Fibroblast of skin of back (primary cell): ENCODE measurements around the gene MFN2.

ENCODE experiments used
- DNase-seq: peaks from one replicate; pipeline ENCODE4 v3.0.0-alpha.2; 2013

The MFN2 gene

GRCh38 chr1:12052997-12053686 is 72.9 kb downstream of the MFN2 start:
- no peak for DNase-seq

DNA sequence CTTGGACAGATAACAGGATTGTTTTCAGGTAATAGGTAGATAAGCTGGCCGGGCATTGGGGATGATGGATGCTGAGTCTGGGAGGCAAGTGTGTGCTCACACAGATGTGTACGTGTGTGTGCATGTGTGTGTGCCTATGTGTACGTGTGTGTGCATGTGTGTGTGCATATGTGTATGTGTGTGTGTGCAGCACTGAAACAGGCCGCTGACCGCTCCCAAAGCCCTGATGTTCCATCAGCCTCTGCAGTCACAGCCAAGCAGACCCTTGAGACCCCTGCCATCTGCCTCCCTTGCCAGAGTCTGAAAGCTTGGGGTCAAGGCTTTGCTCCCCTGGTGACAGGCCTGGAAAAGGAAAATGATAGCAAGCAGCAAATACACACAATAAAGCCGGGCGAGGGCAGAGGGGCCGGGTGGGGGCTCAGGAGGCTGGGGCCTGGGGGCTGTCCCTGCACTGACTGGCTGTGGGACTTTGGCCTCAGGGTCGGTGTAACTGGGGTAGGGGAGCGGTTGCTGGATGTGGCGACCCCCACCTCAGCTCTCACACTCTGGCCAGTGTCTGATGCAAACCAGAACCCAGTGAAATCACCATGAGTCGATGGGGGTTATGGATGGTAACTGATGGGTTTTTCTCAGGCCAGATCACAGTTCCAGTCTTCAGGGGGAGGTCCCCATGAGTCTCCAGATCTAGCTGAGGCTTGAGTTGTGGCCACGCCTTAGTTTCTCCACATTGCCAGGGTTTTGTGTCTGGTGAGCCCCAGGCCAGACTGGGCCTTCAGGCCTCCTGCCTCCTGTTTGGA is 73.7 kb downstream of the MFN2 start:
- DNase-seq, result no peak

DNA sequence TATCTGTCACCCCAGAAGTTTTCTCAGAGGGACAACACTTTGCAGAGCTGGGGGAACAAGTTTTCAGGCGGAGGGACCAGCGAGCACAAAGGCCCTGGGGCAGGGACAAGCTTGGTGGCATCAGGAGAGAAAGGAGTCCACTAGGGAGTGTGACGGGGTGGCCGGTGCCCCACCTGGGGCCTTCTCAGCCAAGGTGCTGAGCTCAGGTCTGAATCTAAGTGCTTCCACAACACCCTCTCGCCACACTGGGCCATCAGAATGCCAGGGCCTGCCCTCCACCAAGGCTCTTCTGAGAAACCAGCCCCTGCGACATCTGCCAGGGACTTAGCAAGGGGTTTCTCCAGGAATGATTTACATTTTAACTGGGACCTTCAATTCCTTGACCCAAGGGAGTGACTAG is 75.0 kb downstream of the MFN2 start:
- no peak for DNase-seq

- no peak for DNase-seq
Observed at GRCh38 chr1:12056331-12056841, 76.1 kb downstream of the MFN2 start.

DNA sequence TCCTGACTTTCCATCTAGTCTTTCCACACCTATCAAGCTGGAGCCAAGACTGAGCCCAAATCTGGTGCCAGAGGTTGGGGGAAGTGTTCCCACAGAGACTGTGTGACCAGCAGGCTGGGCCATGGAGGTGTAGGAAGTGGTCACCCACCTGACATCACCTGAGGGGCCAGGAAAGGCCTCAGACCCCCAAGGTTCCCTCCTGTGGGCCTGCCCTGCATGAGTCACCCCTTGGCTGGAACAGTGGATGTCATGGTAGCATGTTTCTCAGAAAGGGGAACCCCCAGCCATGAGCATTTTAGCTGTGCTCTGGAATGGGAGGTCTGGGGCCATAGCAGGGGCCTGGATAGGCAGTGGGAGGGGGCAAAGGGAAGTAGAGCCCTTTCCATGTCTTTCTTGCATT is 77.1 kb downstream of the MFN2 start:
- no peak for DNase-seq

DNA sequence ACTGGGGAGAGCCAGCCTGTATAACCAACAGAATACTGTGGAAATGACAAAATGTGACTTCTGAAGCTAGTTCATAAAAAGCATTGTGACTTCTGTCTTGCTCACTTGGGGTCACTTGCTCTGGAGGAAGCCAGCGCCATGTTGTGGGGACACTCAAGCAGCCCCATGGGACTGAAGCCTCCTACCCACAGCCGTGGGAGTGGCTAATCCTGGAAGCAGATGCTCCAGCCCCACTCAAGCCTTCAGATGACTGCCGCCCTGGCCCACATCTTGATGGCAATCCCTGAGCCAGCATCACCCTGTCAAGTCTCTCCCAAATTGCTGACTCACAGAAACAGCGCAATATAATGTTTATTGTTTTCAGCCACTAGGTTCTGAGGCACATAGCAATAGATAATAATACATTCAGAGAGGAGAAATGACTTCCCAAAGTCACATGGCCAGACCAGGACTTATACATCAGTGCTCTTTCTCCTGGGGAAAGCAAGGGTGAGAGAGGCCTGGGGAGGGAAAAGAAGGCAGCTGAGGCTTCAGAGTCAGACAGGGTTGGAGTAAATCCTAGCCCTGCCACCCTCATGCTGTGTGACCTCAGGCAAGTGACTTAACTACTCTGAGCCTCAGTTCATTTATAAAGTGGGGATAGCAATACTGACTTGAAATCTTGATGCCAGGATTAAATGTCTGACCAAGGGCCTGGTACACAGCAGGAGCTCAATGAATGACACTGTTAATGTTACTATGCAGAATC is 77.9 kb downstream of the MFN2 start:
- no peak for DNase-seq

DNA sequence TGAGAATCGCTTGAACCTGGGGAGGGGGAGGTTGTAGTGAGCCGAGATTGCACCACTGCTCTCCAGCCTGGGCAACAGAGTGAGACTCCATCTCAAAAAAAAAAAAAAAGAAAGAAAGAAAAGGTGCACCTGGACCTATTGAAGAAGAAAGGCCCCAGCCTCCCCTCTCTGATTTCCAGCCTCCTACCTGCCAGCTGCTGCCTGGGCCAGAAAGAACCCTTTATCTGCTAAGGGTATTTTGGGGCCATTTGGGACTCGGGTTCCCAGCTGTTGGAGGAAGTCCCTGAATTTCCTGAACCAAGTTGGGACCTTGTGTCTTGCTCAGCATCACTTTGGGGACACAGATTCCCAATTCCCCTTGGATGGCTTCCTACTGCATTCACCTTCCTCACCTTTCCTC is 79.0 kb downstream of the MFN2 start:
- DNase-seq, result no peak

DNA sequence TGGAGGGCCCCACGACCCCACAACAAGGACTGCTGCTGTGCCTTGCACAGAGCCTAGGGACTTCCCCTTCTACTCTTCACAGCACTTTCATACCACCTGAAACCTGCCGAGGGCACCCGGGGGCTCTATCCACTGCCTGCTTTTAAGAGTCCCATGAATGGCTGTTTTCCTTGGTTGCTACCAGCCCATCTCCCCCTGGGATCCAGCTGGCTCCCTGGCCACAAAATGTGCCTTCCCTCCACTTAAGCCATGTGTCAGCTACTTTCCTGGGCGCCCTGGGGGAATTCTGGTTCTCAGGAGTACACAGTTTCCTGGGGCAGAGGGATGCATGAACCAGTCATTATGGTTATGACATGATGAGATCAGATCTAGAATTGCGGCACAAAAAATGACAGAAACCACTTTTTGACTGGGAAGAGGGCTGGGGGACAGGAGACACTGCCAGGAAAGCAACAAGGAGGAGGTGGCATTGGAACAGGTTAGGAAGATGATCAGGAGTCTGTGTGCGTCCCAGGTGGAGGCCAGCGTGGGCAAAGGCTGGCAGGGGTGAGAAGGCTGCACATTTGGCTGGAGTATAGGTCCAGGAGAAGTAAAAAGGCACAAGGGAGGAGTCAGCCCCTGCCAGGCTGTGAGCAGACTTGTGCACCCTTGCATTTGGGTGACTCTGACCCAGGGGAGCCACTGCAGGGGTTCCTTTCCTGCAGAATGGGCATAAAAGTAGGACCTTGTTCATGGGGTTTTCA is 79.6 kb downstream of the MFN2 start:
- DNase-seq, result no peak

- DNase-seq, result no peak
Observed at GRCh38 chr1:12060500-12060899, 80.3 kb downstream of the MFN2 start.
